ENCODE measurements around the gene PTGER2. TPM values are rescaled to one million over a fixed set of nuclear protein-coding genes. Genes with fewer than 3 reads are reported as not detected.

The PTGER2 gene
- total and polyA plus RNA-seq, 2 of the 8 experiments (the other 6 are each of a cell fraction or from before 2014, with no cell fraction given), result 1.2 TPM

GRCh38 chr14:52333108-52333507 is 19.0 kb downstream of the PTGER2 start (continued):
- no peak for TF ChIP-seq CHD7 (IDR thresholded peaks at IDR 0.05; ENCODE audit: insufficient replicate concordance, low read length)
- no peak for TF ChIP-seq RXRA (IDR thresholded peaks at IDR 0.05; ENCODE audit: insufficient read depth, low read depth, low read length)
- TF ChIP-seq RFX5 (IDR thresholded peaks at IDR 0.05; ENCODE audit: borderline replicate concordance, low read depth, low read length), result no peak
